NCI-H187 (cell line): ENCODE data around the gene LAX1.

ENCODE experiments used
- DNase-seq, 2 experiments: peaks; one replicate each; lab custom pipeline; 2025; lab: John Stamatoyannopoulos, UW

LAX1 gene

GRCh38 chr1:203813581-203814341, 48.8 kb downstream of the LAX1 start:
- DNase-seq: no peak

GRCh38 chr1:203818399-203818798, 53.4 kb downstream of the LAX1 start:
- no peak for DNase-seq

- no peak for DNase-seq
These were observed 58.3 kb downstream of the LAX1 start for GRCh38 chr1:203823306-203823705.
